GM19025 (cell line): ENCODE results near the gene EEF1AKMT4.
"Not testable (repeated sequence)": the region's sequence is repeated elsewhere in the genome, so short reads cannot be mapped to it uniquely, and the experiment has no call there.

ENCODE experiments used
- ATAC-seq: cut with Tn5 transposase; IDR thresholded peaks from one replicate; pipeline ENCODE4 v1.9.1; 2021; ENCODE audit warnings: mild to moderate bottlenecking, low read depth, moderate library complexity; ENCODE audit not compliant: unreplicated experiment

Gene EEF1AKMT4

GRCh38 chr3:184259878-184260723 lies 10.6 kb downstream of the EEF1AKMT4 start:
- ATAC-seq = no peak

GRCh38 chr3:184260724-184261269 lies 11.3 kb downstream of the EEF1AKMT4 start:
- no peak for ATAC-seq

- no peak for ATAC-seq
Measured at GRCh38 chr3:184261270-184261853, 11.9 kb downstream of the EEF1AKMT4 start, which contains the start of gene CAMK2N2. Gene CAMK2N2 (minus strand): TSS chr3:184261553. CDS start chr3:184261285, 268 bp downstream.

- no peak for ATAC-seq
Measured at GRCh38 chr3:184261854-184262763, 12.6 kb downstream of the EEF1AKMT4 start.

- no peak for ATAC-seq
Measured at GRCh38 chr3:184262764-184263179, 13.3 kb downstream of the EEF1AKMT4 start.

DNA sequence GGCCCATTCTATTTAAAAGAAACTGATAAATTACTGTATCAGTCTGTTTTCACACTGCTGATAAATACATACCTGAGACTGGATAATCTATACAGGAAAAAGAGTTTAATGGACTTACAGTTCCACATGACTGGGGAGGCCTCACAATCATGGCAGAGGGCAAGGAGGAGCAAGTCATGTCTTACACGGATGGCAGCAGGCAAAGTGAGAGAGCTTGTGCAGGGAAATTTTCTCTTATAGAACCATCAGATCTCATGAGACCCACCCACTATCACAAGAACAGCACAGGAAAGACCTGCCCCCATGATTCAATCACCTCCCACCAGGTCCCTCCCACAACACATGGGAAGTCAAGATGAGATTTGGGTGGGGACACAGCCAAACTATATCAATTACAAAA lies 17.8 kb downstream of the EEF1AKMT4 start:
- not testable (repeated sequence) for ATAC-seq

GRCh38 chr3:184272269-184272668 lies 22.8 kb downstream of the EEF1AKMT4 start:
- no peak for ATAC-seq

- ATAC-seq = no peak
Measured at GRCh38 chr3:184275381-184275701, 25.9 kb downstream of the EEF1AKMT4 start.

DNA sequence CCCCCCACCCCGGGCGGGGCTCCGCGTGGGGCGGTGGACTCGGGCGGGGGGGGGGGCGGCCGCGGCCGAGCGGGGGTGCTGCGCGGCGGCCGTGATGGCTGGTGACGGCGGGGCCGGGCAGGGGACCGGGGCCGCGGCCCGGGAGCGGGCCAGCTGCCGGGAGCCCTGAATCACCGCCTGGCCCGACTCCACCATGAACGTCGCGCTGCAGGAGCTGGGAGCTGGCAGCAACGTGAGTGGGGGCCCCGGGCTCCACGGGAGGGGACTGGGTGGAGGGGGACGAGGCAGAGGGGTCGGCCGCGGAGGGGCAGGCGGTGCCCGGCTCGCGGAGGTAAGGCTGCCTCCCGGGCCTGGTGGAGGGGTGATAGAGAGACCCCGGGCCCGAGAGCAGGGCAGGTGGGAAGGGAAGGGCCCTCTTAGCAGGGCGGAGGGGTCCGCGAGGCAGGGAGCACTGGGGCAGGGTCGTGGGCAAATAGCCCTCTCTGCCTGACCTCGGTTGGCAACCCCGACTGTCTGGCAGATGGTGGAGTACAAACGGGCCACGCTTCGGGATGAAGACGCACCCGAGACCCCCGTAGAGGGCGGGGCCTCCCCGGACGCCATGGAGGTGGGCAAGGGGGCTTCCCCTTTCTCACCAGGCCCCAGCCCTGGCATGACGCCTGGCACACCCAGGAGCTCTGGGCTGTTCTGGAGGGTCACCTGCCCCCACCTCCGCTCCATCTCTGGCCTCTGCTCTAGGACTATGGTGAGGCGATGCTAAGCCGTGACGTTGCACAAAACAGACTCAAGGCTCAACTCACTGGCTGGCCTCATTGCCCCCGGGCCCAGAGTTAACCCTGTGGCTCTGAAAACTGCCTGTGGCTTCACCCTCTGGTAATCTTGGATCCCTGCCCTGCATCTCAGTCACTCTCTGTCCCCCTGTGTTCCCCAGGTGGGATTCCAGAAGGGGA lies 26.8 kb downstream of the EEF1AKMT4 start, which contains the start of gene ECE2:
ECE2 (plus strand) TSS at position 62 of the 950 bp plus-strand sequence; CDS start at position 194, 132 bp downstream.
- ATAC-seq = no peak

DNA sequence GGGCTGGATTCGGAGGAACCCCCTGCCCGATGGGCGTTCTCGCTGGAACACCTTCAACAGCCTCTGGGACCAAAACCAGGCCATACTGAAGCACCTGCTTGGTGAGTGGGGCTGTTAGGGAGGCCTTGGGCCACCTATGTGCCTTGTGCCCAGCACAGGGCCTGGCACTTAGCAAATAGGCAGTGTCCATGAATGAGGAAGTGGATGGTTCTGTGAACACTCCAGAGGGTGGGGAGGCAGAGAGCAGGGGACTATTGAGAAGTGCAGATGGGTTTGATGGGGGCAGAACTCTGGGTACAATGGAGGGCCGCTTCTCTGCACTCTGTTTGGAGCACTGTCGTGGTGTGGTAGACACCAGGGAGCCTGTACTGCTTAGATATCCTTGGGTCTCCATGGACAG lies 27.9 kb downstream of the EEF1AKMT4 start:
- no peak for ATAC-seq

DNA sequence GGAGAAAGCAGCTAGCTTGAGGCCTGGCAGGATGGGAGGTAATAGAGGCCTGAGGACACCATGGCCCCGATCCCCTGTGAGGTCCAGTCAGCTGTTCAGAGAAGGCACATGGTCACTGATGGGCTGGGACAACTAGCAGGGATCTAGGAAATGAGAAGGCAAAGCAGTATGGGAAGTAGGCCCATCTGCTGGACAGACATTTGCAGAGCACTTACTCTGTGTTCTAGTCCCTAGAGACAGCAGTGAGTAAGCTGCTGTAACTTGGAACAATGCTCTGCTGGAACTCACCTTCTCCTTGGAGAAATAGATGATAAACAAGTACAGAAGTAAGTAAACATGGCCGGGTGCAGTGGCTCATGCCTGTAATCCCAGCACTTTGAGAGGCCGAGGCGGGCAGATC lies 33.5 kb downstream of the EEF1AKMT4 start:
- no peak for ATAC-seq

DNA sequence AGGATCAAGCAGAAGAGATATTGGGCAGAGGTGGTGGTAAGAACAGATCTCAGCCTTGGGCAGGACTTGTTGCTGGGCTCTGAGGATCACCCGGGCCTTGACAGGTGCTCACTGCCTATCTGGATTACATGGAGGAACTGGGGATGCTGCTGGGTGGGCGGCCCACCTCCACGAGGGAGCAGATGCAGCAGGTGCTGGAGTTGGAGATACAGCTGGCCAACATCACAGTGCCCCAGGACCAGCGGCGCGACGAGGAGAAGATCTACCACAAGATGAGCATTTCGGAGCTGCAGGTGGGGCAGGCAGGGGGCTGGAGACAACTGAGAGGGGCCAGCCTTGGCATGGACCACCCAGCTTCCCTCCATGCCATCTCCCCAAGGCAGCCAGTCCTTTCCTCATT lies 34.2 kb downstream of the EEF1AKMT4 start:
- ATAC-seq = no peak

GRCh38 chr3:184284696-184285095 lies 35.2 kb downstream of the EEF1AKMT4 start:
- no peak for ATAC-seq

- ATAC-seq = no peak
Measured at GRCh38 chr3:184289426-184289938, 40.0 kb downstream of the EEF1AKMT4 start.

DNA sequence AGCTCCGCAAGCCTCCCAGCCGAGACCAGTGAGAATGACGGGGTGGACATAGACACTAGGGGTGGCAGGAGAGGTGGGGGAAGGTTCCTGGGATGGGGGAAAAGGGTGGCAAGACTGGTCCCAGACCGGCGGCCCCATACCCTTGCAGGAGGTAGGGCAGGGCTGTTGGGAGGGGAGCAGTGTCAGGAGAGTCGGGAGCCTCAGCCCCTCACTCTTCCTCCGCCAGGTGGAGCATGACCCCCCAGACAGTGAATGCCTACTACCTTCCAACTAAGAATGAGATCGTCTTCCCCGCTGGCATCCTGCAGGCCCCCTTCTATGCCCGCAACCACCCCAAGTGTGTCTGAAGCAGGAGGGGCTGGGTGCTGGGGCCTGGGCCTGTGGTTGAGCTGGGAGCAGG lies 40.9 kb downstream of the EEF1AKMT4 start:
- ATAC-seq = no peak

DNA sequence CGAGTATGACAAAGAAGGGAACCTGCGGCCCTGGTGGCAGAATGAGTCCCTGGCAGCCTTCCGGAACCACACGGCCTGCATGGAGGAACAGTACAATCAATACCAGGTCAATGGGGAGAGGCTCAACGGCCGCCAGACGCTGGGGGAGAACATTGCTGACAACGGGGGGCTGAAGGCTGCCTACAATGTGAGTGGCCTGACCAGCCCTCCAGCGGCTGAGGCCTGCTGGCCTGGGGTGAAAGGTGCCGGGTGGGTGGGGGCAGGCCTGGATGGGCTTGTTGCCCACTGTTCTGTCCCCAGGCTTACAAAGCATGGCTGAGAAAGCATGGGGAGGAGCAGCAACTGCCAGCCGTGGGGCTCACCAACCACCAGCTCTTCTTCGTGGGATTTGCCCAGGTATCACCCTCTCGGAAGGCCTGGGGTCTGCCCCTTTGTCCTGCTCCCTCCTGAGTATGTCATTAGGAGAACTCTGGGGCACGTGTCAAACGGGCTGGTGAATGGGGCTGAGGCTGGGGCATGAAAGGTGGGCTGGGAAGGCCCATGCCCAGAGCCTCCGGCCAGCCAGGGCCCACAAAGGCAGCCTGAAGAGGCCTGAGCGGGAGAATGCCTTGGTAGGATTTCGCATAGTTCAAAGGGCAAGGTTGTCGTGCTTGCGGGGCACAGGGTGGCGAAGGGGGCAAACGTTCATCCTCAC lies 41.7 kb downstream of the EEF1AKMT4 start:
- ATAC-seq = no peak

GRCh38 chr3:184291738-184292445 lies 42.4 kb downstream of the EEF1AKMT4 start:
- ATAC-seq = no peak

DNA sequence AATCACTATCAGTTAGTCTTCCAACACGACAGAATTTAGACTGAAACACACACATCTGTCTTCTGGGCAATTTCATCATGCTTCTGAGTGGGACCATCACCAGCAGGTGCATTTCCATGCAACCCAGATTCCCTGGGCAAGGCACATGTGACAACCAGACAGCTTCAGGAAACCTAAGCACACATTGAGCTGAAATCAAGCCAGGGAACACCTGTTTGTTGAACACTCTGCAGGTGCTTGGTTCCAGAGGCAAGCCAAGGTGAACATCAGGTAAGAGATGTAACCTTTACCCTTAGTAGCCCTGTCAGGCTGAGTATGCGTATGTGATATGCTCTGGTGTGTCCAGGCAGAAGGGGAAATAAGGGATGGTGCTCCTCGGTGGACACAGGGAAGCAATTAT lies 46.3 kb downstream of the EEF1AKMT4 start:
- no peak for ATAC-seq
